Caco-2 (cell line): ENCODE measurements around the gene COL8A1. TPM values are rescaled to one million over a fixed set of nuclear protein-coding genes. Genes with fewer than 3 reads are reported as not detected.
A peak's percentile ranks its signal among the peaks of the same experiment; 100 is the strongest.

ENCODE experiments used
- BruUV-seq: library from RNA; stranded (reverse); fragments of 400-500 nt; replicated peaks from 2 replicates; lab custom pipeline; 2021; lab: Mats Ljungman, UMichigan
- CTCF ChIA-PET: fragments of 300-600 bp; sonication (Branson Sonifier 250); formaldehyde crosslinking; loops from one replicate; lab custom pipeline; 2022; ENCODE audit warnings: antibody characterized with exemption; lab: Charles Lee
- POLR2A ChIA-PET: fragments of 300-600 bp; sonication (Branson Sonifier 250); formaldehyde crosslinking; loops from one replicate; lab custom pipeline; 2022; ENCODE audit warnings: antibody characterized with exemption; lab: Charles Lee
- DNase-seq, 2 experiments: peaks; one replicate each; pipeline versions ENCODE4 v3.0.0 to v3.0.0-alpha.2; 2020 to 2022
- H3K27me3 ChIP-seq: replicated peaks from 2 replicates; pipeline ENCODE4 v1.6.0; 2011; ENCODE audit warnings: low read length; ENCODE audit not compliant: control insufficient read depth, insufficient read depth
- H3K36me3 ChIP-seq: 2 replicates; pipeline ENCODE4 v1.5.1; 2011; ENCODE audit warnings: low read length; ENCODE audit not compliant: control insufficient read depth, insufficient read depth
- H3K4me1 ChIP-seq: fragments of 250-450 bp; sonication (Bioruptor Pico); 2 replicates; pipeline ENCODE4 v1.5.1; 2020; ENCODE audit warnings: mild to moderate bottlenecking
- H3K4me3 ChIP-seq: 2 replicates; pipeline ENCODE4 v1.5.1; 2011; ENCODE audit warnings: low read depth, mild to moderate bottlenecking, control low read depth, low read length
- H3K9me3 ChIP-seq: fragments of 250-450 bp; sonication (Bioruptor Pico); 2 replicates; pipeline ENCODE4 v1.5.1; 2020; ENCODE audit warnings: mild to moderate bottlenecking, moderate library complexity
- H3K27ac Mint-ChIP-seq: one replicate; pipeline ENCODE4 v1.8.0; 2022; ENCODE audit warnings: mixed read lengths; ENCODE audit not compliant: unreplicated experiment
- H3K27me3 Mint-ChIP-seq: one replicate; pipeline ENCODE4 v1.8.0; 2022; ENCODE audit warnings: mixed read lengths; ENCODE audit not compliant: insufficient read depth, unreplicated experiment
- H3K36me3 Mint-ChIP-seq: one replicate; pipeline ENCODE4 v1.8.0; 2022; ENCODE audit warnings: mild to moderate bottlenecking, mixed read lengths; ENCODE audit not compliant: insufficient read depth, unreplicated experiment
- H3K4me1 Mint-ChIP-seq: one replicate; pipeline ENCODE4 v1.8.0; 2022; ENCODE audit warnings: low read depth, mixed read lengths; ENCODE audit not compliant: unreplicated experiment
- H3K4me3 Mint-ChIP-seq: one replicate; pipeline ENCODE4 v1.8.0; 2022; ENCODE audit warnings: mild to moderate bottlenecking, moderate library complexity, mixed read lengths; ENCODE audit not compliant: unreplicated experiment
- H3K9me3 Mint-ChIP-seq: one replicate; pipeline ENCODE4 v1.8.0; 2022; ENCODE audit warnings: mixed read lengths; ENCODE audit not compliant: unreplicated experiment
- intact Hi-C: fragments of 100-400 bp; cut with micrococcal nuclease; formaldehyde crosslinking; loops from one replicate; pipeline ENCODE4 v1.10.0; 2022; ENCODE audit not compliant: unreplicated experiment
- total RNA-seq: library from RNA; stranded (reverse); gene quantifications from 2 replicates; pipeline ENCODE4 v1.2.3, GENCODE V29; 2022
- TF ChIP-seq, protein P1 (sequence below), 2 experiments: fragments of 200-600 bp in 1 of 2; IDR thresholded peaks; 1 replicate in 1 of 2; 2 replicates in 1 of 2; pipeline versions ENCODE4 v1.5.1 to v1.8.0; 2011 to 2022; ENCODE audit warnings: antibody characterized with exemption in 1 of 2, control low read depth in 1 of 2, inconsistent platforms in 1 of 2, low read depth in 1 of 2, low read length in 1 of 2, mild to moderate bottlenecking in 1 of 2, moderate library complexity in 1 of 2; ENCODE audit not compliant: insufficient read depth in 1 of 2, severe bottlenecking in 1 of 2, unreplicated experiment in 1 of 2

COL8A1 gene
- total RNA-seq, 1 experiment from 2014 or later, result not detected

GRCh38 chr3:99808163-99808794, 169.9 kb downstream of the COL8A1 start:
- Mint-ChIP-seq H3K36me3 (peaks cover 6% of the 10 kb centered on the region), H3K27me3 (no peaks in the 10 kb centered on the region), H3K4me3 (no peak overlapping the region), H3K27ac (no peak overlapping the region), H3K4me1 (no peaks in the 10 kb centered on the region), H3K9me3 (peaks cover 29% of the 10 kb centered on the region)
- intact Hi-C loops, result no loop called here
- H3K27me3 ChIP-seq, result no peaks in the 10 kb centered on the region
- ChIA-PET CTCF (interaction anchor here (0.6 kb wide), 1 partner anchor 1007 kb away, joined by 3 read pairs; no protein-coding TSS in a partner anchor), POLR2A (no interaction called here)
- DNase-seq, result peak; percentile 57 to 62
- H3K4me3 ChIP-seq, result no peak overlapping the region
- peaks cover 15% of the 10 kb centered on the region for H3K9me3 ChIP-seq
- TF ChIP-seq, protein P1, sequence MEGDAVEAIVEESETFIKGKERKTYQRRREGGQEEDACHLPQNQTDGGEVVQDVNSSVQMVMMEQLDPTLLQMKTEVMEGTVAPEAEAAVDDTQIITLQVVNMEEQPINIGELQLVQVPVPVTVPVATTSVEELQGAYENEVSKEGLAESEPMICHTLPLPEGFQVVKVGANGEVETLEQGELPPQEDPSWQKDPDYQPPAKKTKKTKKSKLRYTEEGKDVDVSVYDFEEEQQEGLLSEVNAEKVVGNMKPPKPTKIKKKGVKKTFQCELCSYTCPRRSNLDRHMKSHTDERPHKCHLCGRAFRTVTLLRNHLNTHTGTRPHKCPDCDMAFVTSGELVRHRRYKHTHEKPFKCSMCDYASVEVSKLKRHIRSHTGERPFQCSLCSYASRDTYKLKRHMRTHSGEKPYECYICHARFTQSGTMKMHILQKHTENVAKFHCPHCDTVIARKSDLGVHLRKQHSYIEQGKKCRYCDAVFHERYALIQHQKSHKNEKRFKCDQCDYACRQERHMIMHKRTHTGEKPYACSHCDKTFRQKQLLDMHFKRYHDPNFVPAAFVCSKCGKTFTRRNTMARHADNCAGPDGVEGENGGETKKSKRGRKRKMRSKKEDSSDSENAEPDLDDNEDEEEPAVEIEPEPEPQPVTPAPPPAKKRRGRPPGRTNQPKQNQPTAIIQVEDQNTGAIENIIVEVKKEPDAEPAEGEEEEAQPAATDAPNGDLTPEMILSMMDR (IDR thresholded peaks at IDR 0.05; ENCODE audit: insufficient read depth in 1 of 2, low read depth in 1 of 2, low read length in 1 of 2, severe bottlenecking in 1 of 2, unreplicated experiment in 1 of 2), result peak; percentile 68 to 75
- no TSS peak for BruUV-seq
- H3K4me1 ChIP-seq, result no peaks in the 10 kb centered on the region
- no peaks in the 10 kb centered on the region for H3K36me3 ChIP-seq

DNA sequence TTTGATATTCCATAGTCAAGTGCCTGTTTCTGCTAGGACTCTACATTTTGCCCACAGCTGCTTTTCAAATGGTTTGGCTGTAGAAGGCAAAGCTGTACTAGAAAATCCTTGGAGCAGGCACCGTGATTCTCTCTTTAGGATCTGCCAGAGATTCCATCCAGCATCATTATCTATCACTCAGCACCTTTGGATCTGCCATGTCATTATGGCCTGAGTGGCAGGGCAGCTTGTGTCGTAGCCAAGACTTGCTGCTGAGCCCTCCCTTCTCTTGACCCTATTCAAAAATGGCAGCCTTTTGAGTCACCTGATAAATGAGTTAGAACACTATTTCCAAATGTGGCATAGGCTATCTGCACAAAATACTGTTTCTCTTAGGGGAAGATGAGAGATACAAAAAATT, 171.2 kb downstream of the COL8A1 start:
- intact Hi-C loops, result no loop called here

DNA sequence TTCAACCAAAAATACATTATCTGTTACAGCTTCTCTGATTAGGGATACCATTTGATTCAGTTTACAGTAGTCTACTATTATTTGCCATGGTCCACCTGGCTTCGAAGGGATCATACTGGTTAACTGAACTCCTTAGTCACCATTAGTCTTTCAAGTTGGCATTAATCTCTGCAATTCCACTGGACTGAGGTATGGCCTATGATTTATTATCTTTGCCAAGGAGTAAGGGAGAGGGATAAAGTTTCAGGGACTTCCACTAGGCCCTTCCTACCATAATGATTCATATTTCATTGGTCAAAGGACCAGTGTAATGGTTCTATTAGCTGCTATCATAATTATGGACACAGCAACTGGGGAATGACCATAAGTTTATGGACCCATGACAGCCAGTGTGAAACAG, 172.0 kb downstream of the COL8A1 start:
- TF ChIP-seq, protein P1 (IDR thresholded peaks at IDR 0.05; ENCODE audit: insufficient read depth in 1 of 2, low read depth in 1 of 2, low read length in 1 of 2, severe bottlenecking in 1 of 2, unreplicated experiment in 1 of 2), result no peak
- POLR2A ChIA-PET, result no interaction called here
- no peaks in the 10 kb centered on the region for H3K27me3 ChIP-seq
- Mint-ChIP-seq H3K27me3 (no peaks in the 10 kb centered on the region), H3K36me3 (peaks cover 5% of the 10 kb centered on the region), H3K27ac (no peak overlapping the region), H3K4me1 (no peaks in the 10 kb centered on the region), H3K9me3 (peaks cover 15% of the 10 kb centered on the region), H3K4me3 (no peak overlapping the region)
- H3K4me3 ChIP-seq, result no peak overlapping the region
- intact Hi-C loops, result no loop called here
- no peaks in the 10 kb centered on the region for H3K36me3 ChIP-seq
- CTCF ChIA-PET, result no interaction called here
- no peak for DNase-seq
- H3K4me1 ChIP-seq, result no peaks in the 10 kb centered on the region
- BruUV-seq, result no TSS peak
- H3K9me3 ChIP-seq, result peaks cover 7% of the 10 kb centered on the region; the same call in 1 of the 2 replicates

More for the DNA sequence above, 171.2 kb downstream of the COL8A1 start:
- peaks cover 6% of the 10 kb centered on the region for H3K36me3 Mint-ChIP-seq
- ChIA-PET POLR2A (no interaction called here), CTCF (no interaction called here)
- H3K4me1 Mint-ChIP-seq, result no peaks in the 10 kb centered on the region
- no peak for DNase-seq
- H3K27ac Mint-ChIP-seq, result no peak overlapping the region
- Histone ChIP-seq H3K9me3 (peaks cover 15% of the 10 kb centered on the region), H3K4me3 (no peak overlapping the region), H3K27me3 (no peaks in the 10 kb centered on the region), H3K4me1 (no peaks in the 10 kb centered on the region), H3K36me3 (no peaks in the 10 kb centered on the region)
- H3K4me3 Mint-ChIP-seq, result no peak overlapping the region
- H3K9me3 Mint-ChIP-seq, result peaks cover 21% of the 10 kb centered on the region
- H3K27me3 Mint-ChIP-seq, result no peaks in the 10 kb centered on the region
- BruUV-seq, result no TSS peak
- TF ChIP-seq, protein P1 (IDR thresholded peaks at IDR 0.05; ENCODE audit: insufficient read depth in 1 of 2, low read depth in 1 of 2, low read length in 1 of 2, severe bottlenecking in 1 of 2, unreplicated experiment in 1 of 2), result no peak
